Testis (tissue), 3 donors: ENCODE measurements around the gene RPL22L1. TPM values are rescaled to one million over a fixed set of nuclear protein-coding genes. Genes with fewer than 3 reads are reported as not detected.

Source experiments
- DNase-seq: peaks from one replicate; pipeline ENCODE4 v3.0.0-alpha.2; 2019
- H3K27ac ChIP-seq, 2 donors: fragments of 200-600 bp; sonication (generic); one replicate each; pipeline ENCODE4 v1.5.1; 2019
- H3K27me3 ChIP-seq: fragments of 200-600 bp; sonication (generic); one replicate; pipeline ENCODE4 v1.5.1; 2019
- H3K36me3 ChIP-seq: fragments of 200-600 bp; sonication (generic); one replicate; pipeline ENCODE4 v1.5.1; 2017; ENCODE audit warnings: low read depth; ENCODE audit errors: missing control alignments
- H3K4me1 ChIP-seq: fragments of 200-600 bp; sonication (generic); one replicate; pipeline ENCODE4 v1.5.1; 2019
- H3K4me3 ChIP-seq, 2 donors: fragments of 200-600 bp; sonication (generic); one replicate each; pipeline ENCODE4 v1.5.1; 2017 to 2019
- H3K9me3 ChIP-seq: fragments of 200-600 bp; sonication (generic); one replicate; pipeline ENCODE4 v1.5.1; 2017
- POLR2A ChIP-seq: fragments of 450-650 bp; IDR thresholded peaks from one replicate; pipeline ENCODE4 v1.6.1; 2017; ENCODE audit warnings: antibody characterized with exemption, mild to moderate bottlenecking, moderate library complexity
- WGBS, 2 donors: methylation state at CpG; one replicate each; pipeline ENCODE4 v1.1.5; 2018; 5-methylcytosine and 5-hydroxymethylcytosine counted together
- intact Hi-C: fragments of 100-400 bp; cut with DNase I; formaldehyde crosslinking; loops from one replicate; pipeline ENCODE4 v1.15.1; 2023; ENCODE audit warnings: low total_unique reads
- polyA plus RNA-seq: library from polyadenylated mRNA; stranded (reverse); fragments of 350-450 nt; fragmentation: Illumina TruSeq; extraction: RNeasy Lipid Tissue Mini Kit (QIAGEN cat#74804); gene quantifications from one replicate; pipeline ENCODE4 v1.2.3, GENCODE V29; 2014; ENCODE audit warnings: low read depth, low replicate concordance; ENCODE audit not compliant: insufficient read depth
- total RNA-seq, 2 donors: library from RNA; depleted of rRNA; stranded (reverse); fragments of >200 nt; gene quantifications; one replicate each; pipeline ENCODE4 v1.2.3, GENCODE V29; 2016
- TF ChIP-seq, protein P1 (sequence below), 3 experiments: fragments of 450-650 bp in 2 of 3; fragments of 200-600 bp in 1 of 3; sonication (generic) in 1 of 3; IDR thresholded peaks; one replicate each; pipeline ENCODE4 v1.5.1; 2016 to 2019; ENCODE audit warnings: antibody characterized with exemption in 3 of 3, mild to moderate bottlenecking in 2 of 3, moderate library complexity in 1 of 3

The RPL22L1 gene
- total and polyA plus RNA-seq, 3 donors from 2014 or later, result 27.2 to 40.6 (median 28.4) TPM

GRCh38 chr3:170866499-170866898, 3.5 kb downstream of the RPL22L1 start:
- no peak for DNase-seq
- 82 to 83% methylated on average over 3 of the region's 3 CpGs for whole genome bisulfite sequencing, 2 donors
- Histone ChIP-seq H3K4me3 (no peak overlapping the region), H3K27ac (no peak overlapping the region), H3K9me3 (no peaks in the 10 kb centered on the region), H3K4me1 (peaks cover 4% of the 10 kb centered on the region), H3K27me3 (no peaks in the 10 kb centered on the region), H3K36me3 (no peaks in the 10 kb centered on the region)
- no peak for TF ChIP-seq POLR2A
- TF ChIP-seq, protein P1, sequence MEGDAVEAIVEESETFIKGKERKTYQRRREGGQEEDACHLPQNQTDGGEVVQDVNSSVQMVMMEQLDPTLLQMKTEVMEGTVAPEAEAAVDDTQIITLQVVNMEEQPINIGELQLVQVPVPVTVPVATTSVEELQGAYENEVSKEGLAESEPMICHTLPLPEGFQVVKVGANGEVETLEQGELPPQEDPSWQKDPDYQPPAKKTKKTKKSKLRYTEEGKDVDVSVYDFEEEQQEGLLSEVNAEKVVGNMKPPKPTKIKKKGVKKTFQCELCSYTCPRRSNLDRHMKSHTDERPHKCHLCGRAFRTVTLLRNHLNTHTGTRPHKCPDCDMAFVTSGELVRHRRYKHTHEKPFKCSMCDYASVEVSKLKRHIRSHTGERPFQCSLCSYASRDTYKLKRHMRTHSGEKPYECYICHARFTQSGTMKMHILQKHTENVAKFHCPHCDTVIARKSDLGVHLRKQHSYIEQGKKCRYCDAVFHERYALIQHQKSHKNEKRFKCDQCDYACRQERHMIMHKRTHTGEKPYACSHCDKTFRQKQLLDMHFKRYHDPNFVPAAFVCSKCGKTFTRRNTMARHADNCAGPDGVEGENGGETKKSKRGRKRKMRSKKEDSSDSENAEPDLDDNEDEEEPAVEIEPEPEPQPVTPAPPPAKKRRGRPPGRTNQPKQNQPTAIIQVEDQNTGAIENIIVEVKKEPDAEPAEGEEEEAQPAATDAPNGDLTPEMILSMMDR (IDR thresholded peaks at IDR 0.05), result no peak
- intact Hi-C loops, result no loop called here

DNA sequence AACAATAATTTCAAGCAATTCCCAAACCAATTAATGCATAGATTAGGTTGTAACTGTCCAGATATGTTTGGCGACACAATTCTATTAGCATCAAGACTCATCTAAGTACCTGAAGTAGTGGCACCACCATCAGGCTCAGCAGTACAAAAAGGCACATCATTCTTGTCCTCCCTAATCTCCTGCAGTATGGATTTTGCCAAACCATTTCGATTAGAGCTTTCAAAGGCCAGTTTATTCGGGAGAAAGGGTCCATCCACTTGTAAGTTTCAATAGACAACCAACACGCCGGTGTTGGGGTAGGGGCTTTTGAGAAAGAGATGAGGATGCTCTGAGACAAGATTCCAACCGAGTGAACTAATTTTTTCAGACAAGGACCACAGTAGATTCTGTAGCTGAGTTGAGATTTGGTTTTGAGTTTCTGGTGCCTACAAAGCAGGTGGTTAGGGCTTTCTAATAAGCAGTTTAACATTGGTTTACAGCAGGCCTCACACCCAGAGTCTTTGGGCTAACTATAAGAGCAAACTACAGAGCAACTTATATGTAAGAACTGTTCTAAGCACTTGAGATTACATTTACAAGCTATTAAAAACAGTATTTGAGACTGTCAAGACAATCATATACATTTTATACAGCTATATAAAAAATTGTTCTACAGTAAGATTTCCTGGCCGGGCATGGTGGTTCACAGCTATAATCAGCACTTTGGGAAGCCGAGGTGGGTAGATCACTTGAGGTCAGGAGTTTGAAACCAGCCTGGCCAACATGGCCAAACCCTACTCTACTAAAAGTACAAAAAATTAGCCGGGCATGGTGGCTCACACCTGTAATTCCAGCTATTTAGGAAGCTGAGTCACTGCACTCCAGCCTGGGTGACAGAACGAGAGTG, 4.5 kb downstream of the RPL22L1 start:
- TF ChIP-seq, protein P1 (IDR thresholded peaks at IDR 0.05), result no peak
- TF ChIP-seq POLR2A, result no peak
- 88 to 89% methylated on average over 10 of the region's 10 CpGs for WGBS, 2 donors
- intact Hi-C loops, result no loop called here

GRCh38 chr3:170864525-170865208, 5.3 kb downstream of the RPL22L1 start:
- Histone ChIP-seq H3K36me3 (no peaks in the 10 kb centered on the region), H3K27ac (no peak overlapping the region), H3K4me3 (no peak overlapping the region), H3K27me3 (no peaks in the 10 kb centered on the region), H3K4me1 (no peaks in the 10 kb centered on the region), H3K9me3 (no peaks in the 10 kb centered on the region)
- TF ChIP-seq, protein P1 (IDR thresholded peaks at IDR 0.05), result no peak
- no peak for TF ChIP-seq POLR2A
- no peak for DNase-seq
- WGBS, 2 donors, result 80 to 88% methylated on average over 6 of the region's 6 CpGs
- intact Hi-C loops, result no loop called here

More for the DNA sequence above, 4.5 kb downstream of the RPL22L1 start:
- Histone ChIP-seq H3K27me3 (no peaks in the 10 kb centered on the region), H3K4me3 (no peak overlapping the region), H3K4me1 (peaks cover under 1% of the 10 kb centered on the region), H3K9me3 (no peaks in the 10 kb centered on the region), H3K27ac (no peak overlapping the region), H3K36me3 (no peaks in the 10 kb centered on the region)
- DNase-seq, result no peak

DNA sequence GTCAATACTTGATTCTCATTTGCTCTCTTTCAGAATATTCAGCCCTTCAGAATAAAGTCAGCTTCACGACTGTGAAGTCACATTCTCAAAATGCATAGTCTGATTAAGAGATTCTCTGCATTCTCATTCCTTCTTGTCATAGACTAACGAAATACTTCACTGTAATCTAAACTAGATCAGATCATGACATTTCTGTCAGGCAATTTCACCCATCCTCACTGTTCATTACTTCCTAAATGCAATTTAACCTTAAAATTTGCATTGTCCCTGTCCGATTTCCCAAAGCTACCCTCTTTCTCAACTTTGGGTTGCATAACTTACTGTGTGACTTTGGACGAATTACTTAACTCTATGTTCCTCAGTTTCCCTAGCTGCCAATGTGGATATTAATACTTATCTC, 6.2 kb downstream of the RPL22L1 start:
- TF ChIP-seq POLR2A, result no peak
- TF ChIP-seq, protein P1 (IDR thresholded peaks at IDR 0.05), result no peak
- intact Hi-C loops, result no loop called here
- DNase-seq, result no peak
- no peak overlapping the region for H3K27ac ChIP-seq
- no peaks in the 10 kb centered on the region for H3K4me1 ChIP-seq
- H3K27me3 ChIP-seq, result no peaks in the 10 kb centered on the region
- H3K36me3 ChIP-seq, result no peaks in the 10 kb centered on the region
- WGBS, 2 donors, result 82 to 83% methylated on average over 4 of the region's 4 CpGs
- H3K4me3 ChIP-seq, result no peak overlapping the region
- H3K9me3 ChIP-seq, result no peaks in the 10 kb centered on the region
